Right lobe of liver (tissue), 6 donors: ENCODE data around the gene NEGR1. TPM values are rescaled to one million over a fixed set of nuclear protein-coding genes. Genes with fewer than 3 reads are reported as not detected.

Source experiments
- ATAC-seq, 4 donors: fragments of 200-7000 bp; cut with Tn5 transposase; one replicate each; pipeline ENCODE4 v1.9.1; 2020; ENCODE audit warnings: mild to moderate bottlenecking in 4 of 4, moderate library complexity in 4 of 4
- DNase-seq, 3 donors: peaks; one replicate each; pipeline ENCODE4 v3.0.0-alpha.2; 2020
- H3K27ac ChIP-seq, 3 donors: fragments of 200-600 bp; one replicate each; pipeline ENCODE4 v1.8.0; 2022
- H3K27me3 ChIP-seq, 2 donors: fragments of 200-600 bp; one replicate each; pipeline ENCODE4 v1.8.0; 2022
- H3K36me3 ChIP-seq, 4 donors: fragments of 200-600 bp; sonication (generic) in 1 of 4; one replicate each; pipeline versions ENCODE4 v1.5.1 to v1.8.0; 2017 to 2022; ENCODE audit warnings: control low read depth in 1 of 4
- H3K4me1 ChIP-seq, 4 donors: fragments of 200-600 bp; sonication (generic) in 1 of 4; one replicate each; pipeline versions ENCODE4 v1.5.1 to v1.8.0; 2017 to 2022; ENCODE audit warnings: control low read depth in 1 of 4
- H3K4me3 ChIP-seq, 3 donors: fragments of 200-600 bp; one replicate each; pipeline ENCODE4 v1.8.0; 2022
- H3K9me3 ChIP-seq, 4 donors: fragments of 200-600 bp; sonication (generic) in 1 of 4; one replicate each; pipeline versions ENCODE4 v1.5.1 to v1.8.0; 2017 to 2022; ENCODE audit warnings: control low read depth in 1 of 4
- POLR2A ChIP-seq: fragments of 450-650 bp; IDR thresholded peaks from one replicate; pipeline ENCODE4 v1.6.1; 2017; ENCODE audit warnings: antibody characterized with exemption, mild to moderate bottlenecking
- WGBS: methylation state at CpG from one replicate; pipeline ENCODE4 v1.1.6; 2018; ENCODE audit warnings: low coverage, low lambda C conversion rate; ENCODE audit not compliant: insufficient coverage; ENCODE audit errors: missing lambda C conversion rate; 5-methylcytosine and 5-hydroxymethylcytosine counted together
- intact Hi-C, 2 donors: fragments of 100-400 bp; cut with DNase I; formaldehyde crosslinking; loops; one replicate each; pipeline versions ENCODE4 v1.11.2 to v1.14.1; 2022
- total RNA-seq, 6 experiments: library from RNA; depleted of rRNA in 2 of 6; stranded (reverse); fragments of >200 nt in 2 of 6; fragmentation: NEBNext Ultra II Directional in 3 of 6; extraction: Animal tissue kit (Norgen Biotek cat#: 25700) in 3 of 6; gene quantifications; one replicate each; pipeline versions ENCODE4 v1.1.0 to v1.2.4, GENCODE V29; 2016 to 2023
- TF ChIP-seq, protein P1 (sequence below), 4 donors: fragments of 200-600 bp in 3 of 4; fragments of 450-650 bp in 1 of 4; IDR thresholded peaks; one replicate each; pipeline versions ENCODE4 v1.5.1 to v1.8.0; 2016 to 2022; ENCODE audit warnings: antibody characterized with exemption in 4 of 4, mild to moderate bottlenecking in 2 of 4
- donor health status: DM: no; HTN: yes; CAD: no.
- donor health status: DM: no; HTN: no; CAD: no.
- donor health status: DM: no; HTN: no; CAD: no.
- donor health status: DM: no; HTN: yes; CAD: no.
- donor health status: DM: no; HTN: yes; CAD: no.

Gene NEGR1
- total RNA-seq, 6 experiments from 2014 or later, result 0.02 to 0.31 (median 0.14) TPM

DNA sequence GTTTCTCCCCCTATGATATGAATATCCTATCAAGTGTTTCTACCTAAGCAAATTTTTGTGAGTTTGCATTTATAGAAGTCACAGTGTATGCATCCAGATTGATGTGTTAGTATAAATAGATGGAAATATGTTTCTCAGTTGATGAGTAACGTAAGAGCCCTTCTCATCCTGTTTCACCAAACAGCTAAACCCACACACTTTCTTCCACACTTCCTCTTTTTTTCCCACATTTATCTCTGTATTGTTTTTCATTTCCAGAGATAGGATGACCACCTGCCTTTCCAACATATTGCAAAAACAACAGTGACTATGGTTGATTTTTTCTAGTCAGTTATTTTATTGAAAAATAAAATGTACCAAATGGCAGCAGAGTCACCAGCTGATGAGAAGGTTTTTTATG lies 490.1 kb downstream of the NEGR1 start:
- TF ChIP-seq POLR2A, result no peak
- TF ChIP-seq, protein P1, sequence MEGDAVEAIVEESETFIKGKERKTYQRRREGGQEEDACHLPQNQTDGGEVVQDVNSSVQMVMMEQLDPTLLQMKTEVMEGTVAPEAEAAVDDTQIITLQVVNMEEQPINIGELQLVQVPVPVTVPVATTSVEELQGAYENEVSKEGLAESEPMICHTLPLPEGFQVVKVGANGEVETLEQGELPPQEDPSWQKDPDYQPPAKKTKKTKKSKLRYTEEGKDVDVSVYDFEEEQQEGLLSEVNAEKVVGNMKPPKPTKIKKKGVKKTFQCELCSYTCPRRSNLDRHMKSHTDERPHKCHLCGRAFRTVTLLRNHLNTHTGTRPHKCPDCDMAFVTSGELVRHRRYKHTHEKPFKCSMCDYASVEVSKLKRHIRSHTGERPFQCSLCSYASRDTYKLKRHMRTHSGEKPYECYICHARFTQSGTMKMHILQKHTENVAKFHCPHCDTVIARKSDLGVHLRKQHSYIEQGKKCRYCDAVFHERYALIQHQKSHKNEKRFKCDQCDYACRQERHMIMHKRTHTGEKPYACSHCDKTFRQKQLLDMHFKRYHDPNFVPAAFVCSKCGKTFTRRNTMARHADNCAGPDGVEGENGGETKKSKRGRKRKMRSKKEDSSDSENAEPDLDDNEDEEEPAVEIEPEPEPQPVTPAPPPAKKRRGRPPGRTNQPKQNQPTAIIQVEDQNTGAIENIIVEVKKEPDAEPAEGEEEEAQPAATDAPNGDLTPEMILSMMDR (IDR thresholded peaks at IDR 0.05), result no peak
- ATAC-seq (no peak), DNase-seq (no peak)
- no peak overlapping the region for H3K27ac ChIP-seq
- no peak overlapping the region for H3K4me3 ChIP-seq
- no peaks in the 10 kb centered on the region for H3K4me1 ChIP-seq
- no peaks in the 10 kb centered on the region for H3K9me3 ChIP-seq
- H3K27me3 ChIP-seq, result no peaks in the 10 kb centered on the region
- H3K36me3 ChIP-seq, result no peaks in the 10 kb centered on the region
- 33% methylated on average over 1 of the region's 1 CpG for WGBS
- intact Hi-C loops, result no loop called here

DNA sequence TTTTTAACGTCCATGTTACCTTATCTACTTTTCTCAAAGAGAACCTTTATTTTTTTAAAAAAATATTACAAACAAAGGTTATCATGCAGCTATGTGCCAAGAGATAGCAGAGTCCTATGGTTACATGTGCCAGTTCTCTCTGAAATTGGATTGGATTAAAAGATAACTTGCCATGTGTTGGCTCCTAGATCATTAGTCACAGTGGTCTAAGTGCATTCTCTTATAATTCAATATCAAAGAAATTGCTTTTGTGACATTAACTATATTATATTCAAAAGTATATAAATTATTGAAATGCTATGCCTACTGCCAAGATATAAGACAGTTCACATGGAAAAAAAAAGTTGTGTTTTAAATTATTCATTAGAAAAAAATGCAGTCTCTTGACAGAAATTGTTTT lies 494.2 kb downstream of the NEGR1 start:
- ATAC-seq (no peak), DNase-seq (no peak)
- no peak overlapping the region for H3K4me3 ChIP-seq
- H3K9me3 ChIP-seq, result no peaks in the 10 kb centered on the region
- no peaks in the 10 kb centered on the region for H3K4me1 ChIP-seq
- H3K36me3 ChIP-seq, result no peaks in the 10 kb centered on the region
- WGBS, result 48% methylated on average over 1 of the region's 1 CpG
- TF ChIP-seq POLR2A, result no peak
- TF ChIP-seq, protein P1 (IDR thresholded peaks at IDR 0.05), result no peak
- H3K27me3 ChIP-seq, result no peaks in the 10 kb centered on the region
- no peak overlapping the region for H3K27ac ChIP-seq
- intact Hi-C loops, result no loop called here

DNA sequence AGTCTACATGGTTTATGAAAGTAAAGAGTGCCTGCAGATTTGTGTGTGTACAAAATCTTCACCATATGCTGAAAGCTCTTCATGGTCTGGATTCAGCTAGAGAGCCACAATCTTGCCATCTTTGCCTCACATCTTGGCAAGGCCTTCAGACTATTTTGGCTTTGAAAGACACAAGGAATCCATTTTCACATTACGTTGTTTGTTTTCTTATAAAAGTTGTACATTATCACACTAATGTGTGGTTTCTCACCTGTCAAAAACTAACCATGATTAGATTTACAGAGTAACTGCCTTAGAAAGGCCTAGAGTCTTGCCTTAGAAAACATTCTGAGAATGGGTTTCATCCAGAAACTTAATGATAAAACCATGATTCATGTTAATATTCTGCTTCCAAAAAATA lies 494.6 kb downstream of the NEGR1 start:
- Histone ChIP-seq H3K27me3 (no peaks in the 10 kb centered on the region), H3K4me1 (no peaks in the 10 kb centered on the region), H3K4me3 (no peak overlapping the region), H3K27ac (no peak overlapping the region), H3K36me3 (no peaks in the 10 kb centered on the region), H3K9me3 (no peaks in the 10 kb centered on the region)
- TF ChIP-seq POLR2A, result no peak
- TF ChIP-seq, protein P1 (IDR thresholded peaks at IDR 0.05), result no peak
- intact Hi-C loops, result no loop called here
- ATAC-seq (no peak), DNase-seq (no peak)
- WGBS, result 92% methylated on average over 1 of the region's 1 CpG

DNA sequence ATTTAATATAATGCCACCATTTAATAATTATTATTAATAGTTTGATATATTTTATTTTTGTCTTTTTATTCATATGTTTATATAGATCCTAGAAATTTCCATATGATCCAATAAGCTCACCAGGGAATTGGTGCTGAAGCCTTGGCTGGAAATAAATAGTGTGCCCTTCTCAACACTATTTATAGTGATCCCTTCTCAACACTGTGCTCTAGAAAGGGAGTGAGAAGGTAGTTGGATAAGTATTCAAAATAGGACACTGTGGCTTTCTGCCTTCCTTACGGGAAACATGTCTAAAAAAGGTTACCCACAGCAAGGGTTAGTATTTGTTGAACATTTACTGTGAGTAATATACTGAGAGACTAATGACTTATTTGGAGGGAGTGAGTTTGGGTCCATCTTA lies 496.1 kb downstream of the NEGR1 start:
- intact Hi-C loops, result no loop called here
- WGBS, result 83% methylated on average over 1 of the region's 1 CpG
- Histone ChIP-seq H3K9me3 (no peaks in the 10 kb centered on the region), H3K4me1 (no peaks in the 10 kb centered on the region), H3K27me3 (no peaks in the 10 kb centered on the region), H3K36me3 (no peaks in the 10 kb centered on the region), H3K27ac (no peak overlapping the region), H3K4me3 (no peak overlapping the region)
- DNase-seq (no peak), ATAC-seq (no peak)
- no peak for TF ChIP-seq POLR2A
- TF ChIP-seq, protein P1 (IDR thresholded peaks at IDR 0.05), result no peak

DNA sequence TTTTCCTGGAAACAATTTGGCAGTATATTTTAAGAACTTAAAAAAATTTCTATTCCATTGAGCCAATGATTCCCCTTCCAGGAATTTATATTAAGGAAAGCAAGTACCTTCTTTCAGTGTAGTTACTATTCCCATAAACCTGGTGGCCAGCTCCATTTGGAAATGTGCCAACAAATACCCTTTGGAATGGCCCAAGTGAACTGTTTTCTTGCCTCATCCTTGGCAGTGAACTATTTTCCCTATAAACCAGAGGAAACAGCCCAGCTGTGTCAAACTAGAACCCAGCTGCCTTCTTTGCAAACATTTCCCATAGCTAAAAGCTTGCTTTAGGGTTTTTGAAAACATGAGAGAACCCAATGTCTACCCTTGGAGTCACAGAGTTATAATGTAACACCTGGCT lies 496.9 kb downstream of the NEGR1 start:
- intact Hi-C loops, result no loop called here
- Histone ChIP-seq H3K36me3 (no peaks in the 10 kb centered on the region), H3K9me3 (no peaks in the 10 kb centered on the region), H3K4me1 (no peaks in the 10 kb centered on the region), H3K4me3 (no peak overlapping the region), H3K27me3 (no peaks in the 10 kb centered on the region), H3K27ac (no peak overlapping the region)
- ATAC-seq, result no peak
- DNase-seq, result no peak
- TF ChIP-seq, protein P1 (IDR thresholded peaks at IDR 0.05), result no peak
- no peak for TF ChIP-seq POLR2A
